K562 (cell line): Measurements from ENCODE around the gene LRRC26. TPM values are rescaled to one million over a fixed set of nuclear protein-coding genes. Genes with fewer than 3 reads are reported as not detected.
A peak's percentile ranks its signal among the peaks of the same experiment; 100 is the strongest.

Source experiments
- ATAC-seq: fragments of 200-7000 bp; cut with Tn5 transposase; 3 replicates; pipeline ENCODE4 v1.9.1; 2020; ENCODE audit warnings: moderate library complexity
- BruUV-seq: library from RNA; stranded (reverse); fragments of 400-500 nt; replicated peaks from 2 replicates; lab custom pipeline; 2021; lab: Mats Ljungman, UMichigan
- CTCF ChIA-PET: fragments of 300-600 bp; formaldehyde crosslinking; extraction: SDS; loops from one replicate; lab custom pipeline; 2021; ENCODE audit warnings: low intra/inter-chr PET ratio; lab: Yijun Ruan, JAX
- POLR2A ChIA-PET: fragments of 300-600, 350-650 bp; sonication (Branson Sonifier 250); formaldehyde crosslinking; extraction: SDS; loops from one replicate; lab custom pipeline; 2021; ENCODE audit warnings: antibody characterized with exemption, inconsistent platforms; lab: Yijun Ruan, JAX
- DNase-seq, 4 experiments: peaks; one replicate each; pipeline versions ENCODE4 v3.0.0 to v3.0.0-alpha.2; 2011 to 2018; ENCODE audit warnings: low spot score in 3 of 4, mixed read lengths in 3 of 4; ENCODE audit errors: extremely low read depth in 1 of 4
- FAIRE-seq: peaks from 2 replicates; lab custom pipeline; 2011; peaks lifted over from hg19 to GRCh38; lab: Jason Lieb, UNC
- H2AFZ ChIP-seq: 2 replicates; pipeline ENCODE4 v1.6.0; 2011; ENCODE audit warnings: low read depth, low read length, control low read depth, inconsistent platforms
- H3K27ac ChIP-seq: fragments of 200-600 bp; 3 replicates; pipeline ENCODE4 v1.8.0; 2011; ENCODE audit warnings: low read depth, mild to moderate bottlenecking, control low read depth, inconsistent platforms, low read length, moderate library complexity, mixed read lengths; ENCODE audit errors: extremely low read depth
- H3K27me3 ChIP-seq, 2 experiments: fragments of 300-600 bp in 1 of 2; 2 replicates in 1 of 2; 3 replicates in 1 of 2; pipeline versions ENCODE4 v1.6.0 to v1.8.0; 2011; ENCODE audit warnings: inconsistent platforms in 2 of 2, low read length in 2 of 2, mild to moderate bottlenecking in 1 of 2, mixed read lengths in 1 of 2, moderate library complexity in 1 of 2; ENCODE audit not compliant: control insufficient read depth in 2 of 2, insufficient read depth in 2 of 2
- H3K36me3 ChIP-seq: fragments of 300-600 bp; 3 replicates; pipeline ENCODE4 v1.8.0; 2011; ENCODE audit warnings: mild to moderate bottlenecking, low read length, inconsistent platforms; ENCODE audit not compliant: control insufficient read depth, insufficient read depth
- H3K4me1 ChIP-seq, 2 experiments: fragments of 200-600 bp in 1 of 2; replicated peaks in 1 of 2; 2 replicates in 1 of 2; 3 replicates in 1 of 2; pipeline versions ENCODE4 v1.5.1 to v1.8.0; 2011; ENCODE audit warnings: inconsistent platforms in 2 of 2, low read length in 2 of 2, mild to moderate bottlenecking in 1 of 2, mixed read lengths in 1 of 2, moderate library complexity in 1 of 2; ENCODE audit not compliant: control insufficient read depth in 2 of 2, insufficient read depth in 2 of 2
- H3K4me2 ChIP-seq: 2 replicates; pipeline ENCODE4 v1.6.1; 2011; ENCODE audit warnings: low read length, control low read depth, inconsistent platforms, mixed read lengths; ENCODE audit not compliant: insufficient read depth
- H3K4me3 ChIP-seq: fragments of 200-600 bp; sonication (generic), shearing (Covaris generic); 2 replicates; pipeline ENCODE4 v1.5.1; 2016; ENCODE audit warnings: control low read depth, inconsistent platforms
- H3K79me2 ChIP-seq: fragments of 200-600 bp; 3 replicates; pipeline ENCODE4 v1.8.0; 2011; ENCODE audit warnings: low read length, inconsistent platforms; ENCODE audit not compliant: control insufficient read depth, insufficient read depth
- H3K9ac ChIP-seq, 2 experiments: 2 replicates each; pipeline versions ENCODE4 v1.6.0 to v1.6.1; 2011; ENCODE audit warnings: low read depth in 2 of 2, low read length in 2 of 2, control low read depth in 1 of 2, inconsistent platforms in 1 of 2, mild to moderate bottlenecking in 1 of 2, mixed read lengths in 1 of 2; ENCODE audit not compliant: insufficient read depth in 1 of 2
- H3K9me1 ChIP-seq: one replicate; pipeline ENCODE4 v1.6.0; 2011; ENCODE audit warnings: inconsistent platforms, mild to moderate bottlenecking, low read length, moderate library complexity; ENCODE audit not compliant: control insufficient read depth, insufficient read depth
- H3K9me3 ChIP-seq: replicated peaks from 2 replicates; pipeline ENCODE4 v1.5.1; 2011; ENCODE audit warnings: low read depth, low read length, inconsistent platforms; ENCODE audit not compliant: control insufficient read depth, insufficient read depth
- H4K20me1 ChIP-seq: replicated peaks from 2 replicates; pipeline ENCODE4 v1.6.1; 2011; ENCODE audit warnings: low read length, inconsistent platforms, mixed read lengths; ENCODE audit not compliant: control insufficient read depth, insufficient read depth
- CCAR2 ChIP-seq: fragments of 200-400 bp; formaldehyde crosslinking; IDR thresholded peaks from 2 replicates; pipeline ENCODE4 v1.6.1; 2017; ENCODE audit warnings: mild to moderate bottlenecking, low read depth, low read length
- HMG20B ChIP-seq: fragments of 250-450 bp; sonication (Bioruptor Pico); IDR thresholded peaks from 2 replicates; pipeline ENCODE4 v1.5.0; 2021; ENCODE audit warnings: mild to moderate bottlenecking
- NR2F6 ChIP-seq: fragments of 450-650 bp; formaldehyde crosslinking; IDR thresholded peaks from 2 replicates; pipeline ENCODE4 v1.4.0; 2020; ENCODE audit warnings: mild to moderate bottlenecking
- NRF1 ChIP-seq, 2 experiments: fragments of 450-650 bp; IDR thresholded peaks in 1 of 2; conservative IDR thresholded peaks in 1 of 2; 2 replicates each; pipeline ENCODE4 v1.6.1; 2014; ENCODE audit warnings: mild to moderate bottlenecking in 2 of 2
- PML ChIP-seq: IDR thresholded peaks from 2 replicates; pipeline ENCODE4 v1.6.1; 2012; ENCODE audit warnings: low read length, inconsistent platforms
- RNF219 ChIP-seq: fragments of 250-450 bp; sonication (Bioruptor Pico); IDR thresholded peaks from 2 replicates; pipeline ENCODE4 v1.5.0; 2022; ENCODE audit warnings: mild to moderate bottlenecking
- SMARCA5 ChIP-seq: fragments of 450-650 bp; IDR thresholded peaks from 2 replicates; pipeline ENCODE4 v1.6.1; 2016
- SMARCC2 ChIP-seq: fragments of 450-650 bp; IDR thresholded peaks from 2 replicates; pipeline ENCODE4 v1.6.1; 2017; ENCODE audit warnings: antibody characterized with exemption, moderate library complexity, mild to moderate bottlenecking, low read depth
- STAG1 ChIP-seq: sonication (generic); formaldehyde crosslinking; IDR thresholded peaks from 2 replicates; pipeline ENCODE4 v1.5.0; 2020; ENCODE audit warnings: missing genetic modification reagents, borderline replicate concordance
- ZBTB26 ChIP-seq: fragments of 450-650 bp; formaldehyde crosslinking; IDR thresholded peaks from 2 replicates; pipeline ENCODE4 v1.4.0; 2022; ENCODE audit warnings: missing genetic modification characterization
- ZC3H8 ChIP-seq: fragments of 450-650 bp; IDR thresholded peaks from 2 replicates; pipeline ENCODE4 v1.6.1; 2017
- WGBS: fragments of 100-300 bp; shearing (Covaris generic); methylation state at CpG from one replicate; pipeline ENCODE4 v1.1.6; 2016; ENCODE audit warnings: low coverage, mixed read lengths; ENCODE audit not compliant: insufficient coverage; ENCODE audit errors: missing lambda C conversion rate; 5-methylcytosine and 5-hydroxymethylcytosine counted together
- in situ Hi-C: fragments of 300-500 bp; cut with MboI; formaldehyde crosslinking; loops from 4 replicates; pipeline ENCODE4 v1.15.0; 2018; ENCODE audit warnings: inconsistent platforms, mixed read lengths
- intact Hi-C: fragments of 100-400 bp; cut with micrococcal nuclease; formaldehyde crosslinking; loops from 2 replicates; pipeline ENCODE4 v1.14.2; 2022
- polyA plus RNA-seq, 8 experiments: library from polyadenylated mRNA; depleted of rRNA in 4 of 8; stranded (reverse) in 5 of 8; unstranded in 3 of 8; fragments of >200 nt; fragmentation: Nextera tagmentation in 2 of 8; fragmentation: Illumina TruSeq in 1 of 8; extraction: Ambion mirVana in 2 of 8; extraction: Trizol in 1 of 8; gene quantifications; 2 replicates each; pipeline versions ENCODE4 v1.2.1 to v1.2.3, GENCODE V29; 2011 to 2014; ENCODE audit warnings: inconsistent platforms in 1 of 8, missing spikeins in 1 of 8
- total RNA-seq, 7 experiments: library from RNA; depleted of rRNA in 6 of 7; stranded (reverse); fragments of >200 nt in 6 of 7; fragmentation: Illumina TruSeq in 2 of 7; extraction: Trizol in 2 of 7; gene quantifications; 2 replicates each; pipeline versions ENCODE4 v1.2.1 to v1.2.3, GENCODE V29; 2011 to 2021; ENCODE audit warnings: low replicate concordance in 1 of 7

LRRC26 gene
- total and polyA plus RNA-seq, 9 of the 15 experiments (the other 6 are each of a cell fraction or from before 2014, with no cell fraction given): not detected

DNA sequence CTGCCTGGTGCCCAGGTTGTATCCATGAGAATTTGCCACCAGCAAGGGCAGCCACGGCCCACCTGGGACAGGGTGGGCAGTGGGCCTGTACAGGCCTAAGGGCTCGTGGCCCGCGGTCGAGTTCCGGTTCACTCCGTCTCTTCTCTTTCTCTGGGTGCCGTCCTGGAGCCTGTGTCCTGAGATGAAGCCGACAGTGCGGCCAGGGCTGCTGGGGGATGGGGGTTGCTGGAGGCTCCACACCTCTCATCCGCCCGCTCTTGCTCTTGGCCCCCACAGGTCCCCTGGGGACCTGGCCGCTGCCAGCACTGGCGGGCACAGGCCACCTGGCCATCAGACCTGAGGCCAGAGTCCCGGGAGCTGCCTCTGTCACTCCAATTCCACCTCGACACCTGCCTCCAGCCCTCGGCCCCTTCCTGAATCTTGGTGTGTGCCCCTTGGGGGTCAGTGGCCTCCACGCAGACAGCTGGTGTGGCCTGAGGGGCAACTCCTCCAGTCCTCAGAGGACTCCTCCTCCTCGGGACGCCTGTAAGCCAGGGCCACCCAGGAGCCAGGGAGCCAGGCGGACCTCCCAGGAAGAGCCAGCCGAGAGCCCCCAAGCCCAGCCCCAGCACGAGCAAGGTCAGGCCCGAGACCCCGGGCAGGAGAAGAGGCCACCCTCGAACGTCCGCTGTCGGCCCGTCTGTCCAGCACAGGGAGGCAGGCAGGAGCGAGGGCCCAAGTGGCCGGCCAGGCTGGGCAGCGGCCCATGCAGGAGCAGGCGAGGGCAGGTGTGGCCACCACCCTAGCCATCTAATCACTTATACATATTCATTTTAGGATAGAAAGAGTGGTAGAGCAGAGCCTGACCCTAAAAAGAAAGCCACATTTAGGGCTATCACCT is 5.2 kb downstream of the LRRC26 start (continued):
- TF ChIP-seq STAG1 (CRISPR knock-in tag): no peak

DNA sequence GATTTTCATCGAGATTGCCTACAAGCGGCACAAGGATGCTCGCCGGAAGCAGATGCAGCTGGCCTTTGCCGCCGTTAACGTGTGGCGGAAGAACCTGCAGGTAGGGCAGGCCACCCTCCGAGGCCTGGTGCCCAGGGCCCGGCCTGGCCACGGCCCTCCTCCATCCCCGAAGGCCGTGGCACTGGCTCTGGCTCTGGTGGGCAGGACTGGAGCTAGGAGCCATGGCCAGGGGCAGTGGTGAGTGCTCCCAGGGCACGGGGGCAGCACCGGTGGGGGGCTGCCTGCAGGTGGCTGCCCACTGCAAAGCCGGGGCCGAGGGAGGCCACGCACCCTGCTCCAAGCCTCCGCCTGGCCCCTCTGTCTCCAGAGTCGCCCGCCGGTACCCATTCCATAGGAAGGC is 6.0 kb downstream of the LRRC26 start:
- Histone ChIP-seq H3K36me3 (no peaks in the 10 kb centered on the region), H3K27ac (no peak overlapping the region), H3K9me3 (no peaks in the 10 kb centered on the region), H3K9ac (peak overlapping the region in 1 of 2 experiments; percentile 55; a peak in 1 of 4 replicates), H3K4me1 (peaks cover 3 to 97% of the 10 kb centered on the region in 2 experiments; a peak in 4 of 5 replicates), H3K79me2 (no peaks in the 10 kb centered on the region), H3K4me3 (no peak overlapping the region), H3K27me3 (peaks cover 22 to 31% of the 10 kb centered on the region in 2 experiments; a peak in 4 of 5 replicates), H2AFZ (no peak overlapping the region), H4K20me1 (peaks cover 3% of the 10 kb centered on the region; the same call in 1 of the 2 replicates), H3K9me1 (no peaks in the 10 kb centered on the region), H3K4me2 (peak overlapping the region; percentile 63; the same call in 1 of the 2 replicates)
- intact Hi-C loops (no loop called here), in situ Hi-C loops (no loop called here)
- 59% methylated on average over 22 of the region's 22 CpGs for WGBS
- BruUV-seq: no TSS peak
- FAIRE-seq (no peak), DNase-seq (no peak), ATAC-seq (no peak)
- ChIA-PET POLR2A (no interaction called here), CTCF (no interaction called here)
- TF ChIP-seq ZC3H8 (no peak), ZBTB26 (CRISPR knock-in tag) (no peak), RNF219 (CRISPR knock-in tag) (no peak), SMARCC2 (no peak), NRF1 (conservative IDR thresholded peaks at IDR 0.05 in 1 of 2, IDR thresholded peaks at IDR 0.05 in 1 of 2) (no peak), CCAR2 (no peak), HMG20B (CRISPR knock-in tag) (no peak), NR2F6 (CRISPR knock-in tag) (no peak), PML (no peak), SMARCA5 (no peak)
